ENCODE results near the gene MSN. TPM values are rescaled to one million over a fixed set of nuclear protein-coding genes. Genes with fewer than 3 reads are reported as not detected.

The MSN gene
- total and polyA plus RNA-seq, 2 of the 13 experiments (the other 11 are each of a cell fraction or from before 2014, with no cell fraction given): 0.15 TPM; not detected in 1

- no peak for TF ChIP-seq ZNF704 (CRISPR knock-in tag; IDR thresholded peaks at IDR 0.05; ENCODE audit: borderline replicate concordance)
- no peak for TF ChIP-seq FOXK1 (CRISPR knock-in tag; IDR thresholded peaks at IDR 0.05; ENCODE audit: borderline replicate concordance, low read depth)
- no peak for TF ChIP-seq POLR2AphosphoS5 (IDR thresholded peaks at IDR 0.05; ENCODE audit: low read depth, low read length)
- no peak for TF ChIP-seq ATF2 (CRISPR knock-in tag; IDR thresholded peaks at IDR 0.05)
Measured at GRCh38 chrX:65685112-65685511, 17.7 kb downstream of the MSN start (continued).

GRCh38 chrX:65686236-65686635 is 18.8 kb downstream of the MSN start:
- no peaks in the 10 kb centered on the region for H3K4me1 ChIP-seq (ENCODE audit: insufficient read depth, low read length)
- H3K27ac ChIP-seq (ENCODE audit: extremely low read length, insufficient read depth, low read length): no peak overlapping the region
- H3K79me2 ChIP-seq (ENCODE audit: insufficient read depth, low read length): no peaks in the 10 kb centered on the region
- TF ChIP-seq IKZF1 (IDR thresholded peaks at IDR 0.05): no peak
- TF ChIP-seq MAZ (IDR thresholded peaks at IDR 0.05; ENCODE audit: borderline replicate concordance, low read depth, low read length): no peak
- TF ChIP-seq MAZ (CRISPR knock-in tag; IDR thresholded peaks at IDR 0.05; ENCODE audit: low read depth): no peak
- TF ChIP-seq ZNF121 (CRISPR knock-in tag; IDR thresholded peaks at IDR 0.05): no peak
- TF ChIP-seq HOXA9 (CRISPR knock-in tag; IDR thresholded peaks at IDR 0.05; ENCODE audit: borderline replicate concordance): no peak
- TF ChIP-seq ATAD3A (CRISPR knock-in tag; IDR thresholded peaks at IDR 0.05): no peak
- no peak for TF ChIP-seq ZNF891 (CRISPR knock-in tag; IDR thresholded peaks at IDR 0.05)
- no peak for TF ChIP-seq ZFY (CRISPR knock-in tag; IDR thresholded peaks at IDR 0.05)
- TF ChIP-seq DNMT3B (CRISPR knock-in tag; conservative IDR thresholded peaks at IDR 0.05): no peak
- no peak for TF ChIP-seq AKNA (CRISPR knock-in tag; IDR thresholded peaks at IDR 0.05; ENCODE audit: borderline replicate concordance)

More at GRCh38 chrX:65686236-65686635, 18.8 kb downstream of the MSN start:
- Histone ChIP-seq H3K36me3 (replicated peaks in 1 of 2; ENCODE audit: control insufficient read depth in 1 of 2, insufficient read depth in 2 of 2, low read length in 2 of 2) (no peaks in the 10 kb centered on the region), H3K9ac (ENCODE audit: insufficient read depth, low read depth, low read length) (no peak overlapping the region), H3K27me3 (ENCODE audit: control insufficient read depth in 1 of 2, insufficient read depth in 2 of 2, low read length in 2 of 2) (no peaks in the 10 kb centered on the region), H3K4me3 (replicated peaks in 1 of 3; ENCODE audit: insufficient read depth in 1 of 3, low read depth in 2 of 3, low read length in 3 of 3) (no peak overlapping the region), H3K9me3 (ENCODE audit: low read length) (no peaks in the 10 kb centered on the region), H3K4me2 (ENCODE audit: low read depth, low read length) (no peak overlapping the region), H4K20me1 (ENCODE audit: insufficient read depth, low read length) (no peaks in the 10 kb centered on the region), H2AFZ (ENCODE audit: low read length) (no peak overlapping the region)
- intact Hi-C loops (cut with micrococcal nuclease; ENCODE audit: unreplicated experiment) (no loop called here), in situ Hi-C loops (cut with HindIII; ENCODE audit: extremely low pct_ligation_motif_present, low pct_unique_long_range_greater_than_20kb) (no loop called here)
- FAIRE-seq (no peak), ATAC-seq (no peak), DNase-seq (ENCODE audit: low spot score) (no peak)
- ChIA-PET CTCF (ENCODE audit: low intra/inter-chr PET ratio, low total read pairs) (no interaction called here), POLR2A (no interaction called here)
- BruUV-seq (replicated peaks): no TSS peak

All from HepG2 (cell line).